Omental fat pad (tissue), 4 donors: Measurements from ENCODE around the gene TMEM82. TPM values are rescaled to one million over a fixed set of nuclear protein-coding genes. Genes with fewer than 3 reads are reported as not detected.

ENCODE experiments used
- ATAC-seq: fragments of 150-250 bp; one replicate; pipeline ENCODE4 v1.9.1; 2016; ENCODE audit warnings: mild to moderate bottlenecking, moderate library complexity; ENCODE audit not compliant: low FRiP score
- DNase-seq: peaks from one replicate; pipeline ENCODE4 v3.0.0-alpha.2; 2019; ENCODE audit warnings: low spot score
- total RNA-seq, 4 donors: library from RNA; depleted of rRNA; stranded (reverse); fragments of >200 nt; gene quantifications; one replicate each; pipeline ENCODE4 v1.1.0, GENCODE V29; 2016
- TF ChIP-seq, protein P1 (sequence below), 3 donors: fragments of 450-650 bp; IDR thresholded peaks; one replicate each; pipeline ENCODE4 v1.5.1; 2016 to 2017; ENCODE audit warnings: antibody characterized with exemption in 3 of 3, mild to moderate bottlenecking in 3 of 3, moderate library complexity in 2 of 3

TMEM82 gene
- total RNA-seq, 4 donors from 2014 or later, result not detected

DNA sequence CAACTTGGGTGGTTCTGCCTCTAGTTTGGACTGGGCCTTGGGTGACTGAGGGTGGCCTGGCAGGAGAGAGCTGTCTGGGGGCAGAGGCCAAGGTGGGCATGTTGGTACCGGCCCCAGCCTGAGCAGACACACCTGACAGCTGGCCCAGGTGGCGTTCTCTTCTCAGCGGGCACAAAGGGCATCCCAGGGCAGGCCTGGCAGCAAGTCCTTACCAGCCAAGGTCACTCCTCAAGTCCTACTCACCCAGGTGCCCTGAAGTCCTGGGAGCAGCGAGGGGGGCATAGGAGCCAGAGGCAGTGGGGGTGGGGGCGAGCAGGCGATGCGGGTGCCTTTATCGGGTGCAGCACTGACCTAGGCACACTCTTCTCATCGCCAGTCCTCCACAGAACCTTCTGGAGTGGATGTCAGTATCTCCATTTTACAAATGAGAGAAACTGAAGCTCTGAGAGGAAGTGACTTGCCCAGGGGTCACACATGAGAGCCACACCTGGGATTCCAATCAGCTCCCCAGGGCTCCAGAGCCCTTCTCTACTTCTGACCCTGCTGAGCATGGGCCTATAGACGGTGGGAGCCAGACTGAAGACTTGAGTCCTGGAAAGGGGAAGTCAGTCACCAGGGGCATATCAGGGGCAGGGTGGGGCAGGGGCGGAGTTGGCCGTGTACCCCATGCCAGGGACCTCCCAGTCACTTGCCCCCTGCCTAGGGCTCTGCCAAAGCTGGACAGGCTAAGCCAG, 6.8 kb upstream of the TMEM82 start:
- TF ChIP-seq, protein P1, sequence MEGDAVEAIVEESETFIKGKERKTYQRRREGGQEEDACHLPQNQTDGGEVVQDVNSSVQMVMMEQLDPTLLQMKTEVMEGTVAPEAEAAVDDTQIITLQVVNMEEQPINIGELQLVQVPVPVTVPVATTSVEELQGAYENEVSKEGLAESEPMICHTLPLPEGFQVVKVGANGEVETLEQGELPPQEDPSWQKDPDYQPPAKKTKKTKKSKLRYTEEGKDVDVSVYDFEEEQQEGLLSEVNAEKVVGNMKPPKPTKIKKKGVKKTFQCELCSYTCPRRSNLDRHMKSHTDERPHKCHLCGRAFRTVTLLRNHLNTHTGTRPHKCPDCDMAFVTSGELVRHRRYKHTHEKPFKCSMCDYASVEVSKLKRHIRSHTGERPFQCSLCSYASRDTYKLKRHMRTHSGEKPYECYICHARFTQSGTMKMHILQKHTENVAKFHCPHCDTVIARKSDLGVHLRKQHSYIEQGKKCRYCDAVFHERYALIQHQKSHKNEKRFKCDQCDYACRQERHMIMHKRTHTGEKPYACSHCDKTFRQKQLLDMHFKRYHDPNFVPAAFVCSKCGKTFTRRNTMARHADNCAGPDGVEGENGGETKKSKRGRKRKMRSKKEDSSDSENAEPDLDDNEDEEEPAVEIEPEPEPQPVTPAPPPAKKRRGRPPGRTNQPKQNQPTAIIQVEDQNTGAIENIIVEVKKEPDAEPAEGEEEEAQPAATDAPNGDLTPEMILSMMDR (IDR thresholded peaks at IDR 0.05), result no peak
- ATAC-seq, result no peak
- DNase-seq, result no peak

DNA sequence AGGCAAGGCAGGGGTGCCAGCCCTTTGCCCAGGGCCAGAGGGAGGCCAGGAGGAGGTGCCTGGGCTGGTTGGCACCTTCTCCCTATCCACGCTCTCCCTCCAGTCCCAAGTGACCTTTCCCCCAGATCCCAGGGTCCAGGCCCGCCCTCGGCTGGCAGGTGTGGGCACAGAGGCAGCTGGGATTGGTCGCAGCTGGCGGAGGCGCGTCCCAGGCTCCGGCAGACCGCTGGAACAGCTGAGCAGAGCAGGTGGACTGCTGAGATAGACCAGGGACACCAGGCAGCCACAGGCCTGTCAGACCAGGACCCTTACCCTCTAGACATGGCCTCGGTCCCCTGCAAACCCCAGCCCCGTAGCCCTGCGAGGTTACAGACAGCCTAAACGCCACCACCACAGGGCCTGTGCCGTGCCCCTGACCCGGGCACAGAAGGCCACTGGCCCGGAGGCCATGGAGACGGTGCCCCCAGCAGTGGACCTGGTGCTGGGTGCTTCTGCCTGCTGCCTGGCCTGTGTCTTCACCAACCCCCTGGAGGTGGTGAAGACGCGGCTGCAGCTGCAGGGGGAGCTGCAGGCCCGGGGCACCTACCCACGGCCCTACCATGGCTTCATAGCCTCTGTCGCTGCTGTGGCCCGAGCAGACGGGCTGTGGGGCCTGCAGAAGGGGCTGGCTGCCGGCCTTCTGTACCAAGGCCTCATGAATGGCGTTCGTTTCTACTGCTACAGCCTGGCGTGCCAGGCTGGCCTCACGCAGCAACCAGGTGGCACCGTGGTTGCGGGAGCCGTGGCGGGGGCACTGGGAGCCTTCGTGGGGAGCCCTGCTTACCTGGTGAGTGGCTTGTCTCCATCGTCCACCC, 6.0 kb upstream of the TMEM82 start, which contains the start of gene SLC25A34:
SLC25A34 (plus strand) TSS at position 221 of the 854 bp plus-strand sequence; CDS start at position 449, 228 bp downstream.
- DNase-seq (no peak), ATAC-seq (no peak)
- TF ChIP-seq, protein P1 (IDR thresholded peaks at IDR 0.05), result no peak

DNA sequence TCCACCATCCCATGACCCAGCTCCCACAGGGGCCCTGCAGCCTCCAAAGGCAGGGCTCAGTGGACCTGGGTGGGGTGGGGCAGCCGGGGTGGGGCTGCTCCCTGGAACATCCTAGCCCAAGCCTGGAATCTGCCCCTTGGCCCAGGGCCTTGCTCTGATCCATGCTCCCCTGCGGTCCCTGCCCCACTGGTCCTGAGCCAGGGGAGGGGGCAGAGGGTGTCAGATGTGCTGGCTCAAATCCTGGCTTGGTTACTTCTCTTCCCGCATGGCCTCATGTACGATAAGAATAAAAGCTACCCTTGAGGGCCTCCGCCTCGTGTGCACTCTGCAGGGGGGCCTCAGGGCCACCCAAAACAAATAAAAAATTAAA, 5.4 kb upstream of the TMEM82 start:
- TF ChIP-seq, protein P1 (IDR thresholded peaks at IDR 0.05), result no peak
- no peak for ATAC-seq

DNA sequence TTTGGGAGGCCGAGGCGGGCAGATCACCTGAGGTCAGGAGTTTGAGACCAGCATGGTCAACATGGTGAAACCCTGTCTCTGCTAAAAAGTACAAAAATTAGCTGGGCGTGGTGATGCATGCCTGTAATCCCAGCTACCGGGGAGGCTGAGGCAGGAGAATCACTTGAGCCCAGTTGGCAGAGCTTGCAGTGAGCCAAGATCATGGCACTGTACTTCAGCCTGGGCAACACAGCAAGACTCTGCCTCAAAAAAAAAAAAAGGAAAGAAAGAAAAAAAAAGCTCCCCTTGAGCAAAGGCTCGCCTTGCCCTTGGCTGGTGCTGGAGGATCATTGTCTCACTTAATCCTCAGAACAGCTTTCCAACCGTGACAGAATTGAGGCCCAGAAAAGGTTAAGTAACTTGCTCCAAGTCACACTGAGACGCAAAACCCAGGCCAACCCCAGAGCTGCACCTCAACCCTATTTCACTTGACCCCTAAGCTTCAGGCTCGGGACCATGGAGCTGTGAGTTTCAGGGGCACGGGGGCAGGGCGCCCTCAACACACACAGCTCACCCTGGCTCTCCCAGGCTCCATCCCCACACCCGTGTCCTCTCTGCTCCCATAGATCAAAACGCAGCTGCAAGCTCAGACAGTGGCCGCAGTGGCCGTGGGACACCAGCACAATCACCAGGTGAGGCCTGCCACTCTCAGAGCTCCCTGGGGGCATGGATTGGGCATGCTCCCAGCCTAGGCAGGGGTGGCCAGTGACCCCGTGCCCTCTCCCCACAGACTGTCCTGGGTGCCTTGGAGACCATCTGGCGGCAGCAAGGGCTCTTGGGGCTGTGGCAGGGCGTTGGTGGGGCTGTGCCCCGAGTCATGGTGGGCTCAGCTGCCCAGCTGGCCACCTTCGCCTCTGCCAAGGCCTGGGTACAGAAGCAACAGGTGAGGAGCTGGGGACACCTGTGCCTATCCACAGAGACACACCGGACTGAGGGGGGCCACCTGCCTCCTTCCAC, 4.7 kb upstream of the TMEM82 start:
- TF ChIP-seq, protein P1 (IDR thresholded peaks at IDR 0.05), result no peak
- no peak for DNase-seq
- ATAC-seq, result no peak

More for the DNA sequence above, 5.4 kb upstream of the TMEM82 start:
- DNase-seq, result no peak

DNA sequence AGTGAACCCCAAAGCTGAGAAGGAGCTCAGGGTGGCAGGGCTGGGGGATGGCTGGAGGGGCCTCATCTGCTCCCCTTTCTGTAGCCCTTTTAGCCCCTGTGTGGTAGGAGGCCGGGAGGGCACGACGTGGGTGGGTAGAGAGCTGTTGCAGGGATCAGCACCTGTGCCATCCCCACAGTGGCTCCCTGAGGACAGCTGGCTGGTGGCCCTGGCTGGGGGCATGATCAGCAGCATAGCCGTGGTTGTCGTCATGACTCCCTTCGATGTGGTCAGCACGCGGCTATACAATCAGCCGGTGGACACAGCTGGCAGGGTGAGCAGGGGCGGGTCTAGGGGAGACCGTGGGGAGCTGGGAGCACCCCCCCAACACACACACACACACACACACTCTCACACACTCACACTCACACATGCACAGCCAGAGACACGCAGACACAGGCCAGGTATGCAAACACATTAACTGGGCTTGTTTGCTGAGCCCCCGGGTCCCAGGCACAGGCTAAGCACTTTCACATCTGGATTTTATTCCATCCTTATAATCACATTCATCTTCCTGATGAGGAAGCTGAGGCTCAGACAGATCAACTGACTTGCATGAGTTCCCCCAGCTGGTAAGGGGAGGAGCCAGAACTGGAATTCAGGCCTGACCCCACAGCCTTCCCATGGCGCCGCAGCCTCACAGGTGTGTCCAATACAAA, 3.7 kb upstream of the TMEM82 start:
- no peak for ATAC-seq
- DNase-seq, result no peak
- TF ChIP-seq, protein P1 (IDR thresholded peaks at IDR 0.05), result no peak

DNA sequence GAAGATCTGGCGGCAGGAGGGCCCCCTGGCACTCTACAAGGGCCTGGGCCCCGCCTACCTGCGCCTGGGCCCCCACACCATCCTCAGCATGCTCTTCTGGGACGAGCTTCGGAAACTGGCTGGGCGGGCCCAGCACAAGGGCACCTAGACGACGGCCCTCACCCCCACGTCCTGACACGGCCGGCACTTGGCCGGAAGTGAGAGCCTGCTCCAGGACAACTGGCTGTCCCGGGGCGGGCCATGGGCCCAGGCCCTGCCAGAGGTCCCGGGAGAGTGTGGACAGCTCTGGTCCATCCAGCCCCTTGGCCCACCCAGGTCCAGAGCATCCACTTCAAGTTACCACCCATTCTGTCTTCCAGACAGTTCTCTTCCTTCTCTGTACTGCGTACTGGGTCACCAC, 3.0 kb upstream of the TMEM82 start:
- DNase-seq (no peak), ATAC-seq (no peak)
- TF ChIP-seq, protein P1 (IDR thresholded peaks at IDR 0.05), result no peak
